DOHH2 (cell line): ENCODE measurements around the gene POLD4.

Source experiments
- H3F3A ChIP-seq: fragments of 200-600 bp; sonication (generic), shearing (Covaris generic); 2 replicates; pipeline ENCODE4 v1.6.0; 2016; ENCODE audit warnings: antibody characterized with exemption, mild to moderate bottlenecking; ENCODE audit not compliant: control insufficient read depth, insufficient read depth
- H3K27ac ChIP-seq: fragments of 200-600 bp; sonication (generic); 2 replicates; pipeline ENCODE4 v1.5.1; 2014; ENCODE audit warnings: low read depth, mild to moderate bottlenecking, low read length, moderate library complexity
- H3K27me3 ChIP-seq: fragments of 200-600 bp; sonication (generic); 2 replicates; pipeline ENCODE4 v1.6.1; 2014; ENCODE audit warnings: mild to moderate bottlenecking, low read length, mixed read lengths; ENCODE audit not compliant: control insufficient read depth
- H3K36me3 ChIP-seq: fragments of 200-600 bp; sonication (generic); 2 replicates; pipeline ENCODE4 v1.6.1; 2014; ENCODE audit warnings: mild to moderate bottlenecking, low read length, moderate library complexity, mixed read lengths; ENCODE audit not compliant: control insufficient read depth
- H3K4me1 ChIP-seq: fragments of 200-600 bp; sonication (generic); 2 replicates; pipeline ENCODE4 v1.6.1; 2014; ENCODE audit warnings: mild to moderate bottlenecking, low read length, mixed read lengths; ENCODE audit not compliant: control insufficient read depth
- H3K4me2 ChIP-seq: fragments of 200-600 bp; sonication (generic); 2 replicates; pipeline ENCODE4 v1.6.0; 2014; ENCODE audit warnings: mild to moderate bottlenecking, low read length, moderate library complexity
- H3K4me3 ChIP-seq: fragments of 200-600 bp; sonication (generic); 2 replicates; pipeline ENCODE4 v1.5.1; 2014; ENCODE audit warnings: mild to moderate bottlenecking, low read length, mixed read lengths
- H3K79me2 ChIP-seq: fragments of 200-600 bp; sonication (generic); 2 replicates; pipeline ENCODE4 v1.6.1; 2014; ENCODE audit warnings: mild to moderate bottlenecking, low read length, mixed read lengths; ENCODE audit not compliant: control insufficient read depth
- H3K9me2 ChIP-seq: fragments of 200-600 bp; sonication (generic); replicated peaks from 2 replicates; pipeline ENCODE4 v1.6.1; 2014; ENCODE audit warnings: mild to moderate bottlenecking, low read length, mixed read lengths; ENCODE audit not compliant: control insufficient read depth
- H3K9me3 ChIP-seq: fragments of 200-600 bp; sonication (generic); 2 replicates; pipeline ENCODE4 v1.6.1; 2014; ENCODE audit warnings: antibody characterized with exemption, low read length, mixed read lengths; ENCODE audit not compliant: control insufficient read depth, insufficient read depth
- H4K20me1 ChIP-seq: fragments of 200-600 bp; sonication (generic); 2 replicates; pipeline ENCODE4 v1.6.0; 2014; ENCODE audit warnings: low read depth, mild to moderate bottlenecking, antibody characterized with exemption, low read length, moderate library complexity; ENCODE audit not compliant: control insufficient read depth, insufficient read depth
- EZH2phosphoT487 ChIP-seq: fragments of 200-600 bp; sonication (generic); IDR thresholded peaks from 2 replicates; pipeline ENCODE4 v1.6.1; 2017; ENCODE audit warnings: borderline replicate concordance, mild to moderate bottlenecking, antibody characterized with exemption, low read length, moderate library complexity, mixed read lengths
- TF ChIP-seq, protein P1 (sequence below): fragments of 200-600 bp; sonication (generic); IDR thresholded peaks from one replicate; pipeline ENCODE4 v1.5.1; 2014; ENCODE audit warnings: antibody characterized with exemption, mild to moderate bottlenecking, low read depth, low read length; ENCODE audit not compliant: poor library complexity, severe bottlenecking

POLD4 gene

DNA sequence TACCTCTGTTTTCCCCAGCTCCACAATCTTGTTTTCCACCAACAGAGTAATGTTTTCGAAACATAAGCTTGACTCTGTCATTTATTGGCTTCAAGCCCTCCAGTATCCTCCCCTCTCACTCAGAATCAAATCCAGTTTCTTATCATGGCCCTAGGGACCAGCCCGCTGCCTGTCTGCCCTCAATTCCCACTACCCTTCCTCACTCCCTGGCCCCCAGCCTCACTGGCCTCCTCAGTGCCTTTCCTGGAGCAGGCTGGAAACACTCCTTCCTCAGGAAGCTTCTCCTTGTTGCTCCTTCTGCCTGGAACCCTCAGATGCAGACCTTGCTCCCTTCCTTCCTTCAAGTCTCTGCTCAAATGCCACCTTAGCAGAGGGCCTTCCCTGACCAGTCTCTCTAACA, 3.9 kb downstream of the POLD4 start:
- no peaks in the 10 kb centered on the region for H3K9me2 ChIP-seq
- H4K20me1 ChIP-seq: no peaks in the 10 kb centered on the region
- H3K79me2 ChIP-seq: peaks cover 24% of the 10 kb centered on the region
- H3K4me2 ChIP-seq: peak overlapping the region; percentile 31
- H3K27me3 ChIP-seq: no peaks in the 10 kb centered on the region
- H3K4me3 ChIP-seq: no peak overlapping the region
- no peak overlapping the region for H3K27ac ChIP-seq
- H3F3A ChIP-seq: peaks cover 32% of the 10 kb centered on the region
- peaks cover 70% of the 10 kb centered on the region for H3K4me1 ChIP-seq
- no peaks in the 10 kb centered on the region for H3K9me3 ChIP-seq
- H3K36me3 ChIP-seq: peaks cover 28% of the 10 kb centered on the region
- TF ChIP-seq, protein P1, sequence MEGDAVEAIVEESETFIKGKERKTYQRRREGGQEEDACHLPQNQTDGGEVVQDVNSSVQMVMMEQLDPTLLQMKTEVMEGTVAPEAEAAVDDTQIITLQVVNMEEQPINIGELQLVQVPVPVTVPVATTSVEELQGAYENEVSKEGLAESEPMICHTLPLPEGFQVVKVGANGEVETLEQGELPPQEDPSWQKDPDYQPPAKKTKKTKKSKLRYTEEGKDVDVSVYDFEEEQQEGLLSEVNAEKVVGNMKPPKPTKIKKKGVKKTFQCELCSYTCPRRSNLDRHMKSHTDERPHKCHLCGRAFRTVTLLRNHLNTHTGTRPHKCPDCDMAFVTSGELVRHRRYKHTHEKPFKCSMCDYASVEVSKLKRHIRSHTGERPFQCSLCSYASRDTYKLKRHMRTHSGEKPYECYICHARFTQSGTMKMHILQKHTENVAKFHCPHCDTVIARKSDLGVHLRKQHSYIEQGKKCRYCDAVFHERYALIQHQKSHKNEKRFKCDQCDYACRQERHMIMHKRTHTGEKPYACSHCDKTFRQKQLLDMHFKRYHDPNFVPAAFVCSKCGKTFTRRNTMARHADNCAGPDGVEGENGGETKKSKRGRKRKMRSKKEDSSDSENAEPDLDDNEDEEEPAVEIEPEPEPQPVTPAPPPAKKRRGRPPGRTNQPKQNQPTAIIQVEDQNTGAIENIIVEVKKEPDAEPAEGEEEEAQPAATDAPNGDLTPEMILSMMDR: no peak
- TF ChIP-seq EZH2phosphoT487: no peak

DNA sequence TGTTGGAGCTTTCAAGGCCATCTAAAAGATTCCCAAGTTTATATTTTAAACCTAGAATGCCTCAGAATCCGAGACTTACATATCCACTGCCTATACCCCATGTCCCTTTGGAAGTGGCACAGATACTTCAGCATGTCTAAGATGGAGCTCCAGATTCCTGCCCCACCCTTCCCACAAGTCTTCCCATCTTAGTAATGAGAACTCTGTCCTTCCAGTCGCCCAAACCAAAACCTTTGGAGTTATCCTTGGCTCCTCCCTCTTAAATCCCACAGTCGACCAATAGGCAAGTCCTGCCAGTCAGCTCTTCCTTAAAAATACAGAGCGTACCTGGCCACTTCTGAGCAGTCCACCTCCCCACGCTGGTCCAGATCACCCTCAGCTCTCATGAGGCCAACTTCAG, 4.3 kb downstream of the POLD4 start:
- peaks cover 28% of the 10 kb centered on the region for H3F3A ChIP-seq
- H3K4me3 ChIP-seq: no peak overlapping the region
- TF ChIP-seq, protein P1: no peak
- no peak for TF ChIP-seq EZH2phosphoT487
- H3K27ac ChIP-seq: no peak overlapping the region
- peaks cover 24% of the 10 kb centered on the region for H3K79me2 ChIP-seq
- no peaks in the 10 kb centered on the region for H4K20me1 ChIP-seq
- H3K4me1 ChIP-seq: peaks cover 70% of the 10 kb centered on the region
- no peaks in the 10 kb centered on the region for H3K27me3 ChIP-seq
- H3K36me3 ChIP-seq: peaks cover 24% of the 10 kb centered on the region
- no peaks in the 10 kb centered on the region for H3K9me3 ChIP-seq
- H3K4me2 ChIP-seq: no peak overlapping the region
- H3K9me2 ChIP-seq: no peaks in the 10 kb centered on the region

DNA sequence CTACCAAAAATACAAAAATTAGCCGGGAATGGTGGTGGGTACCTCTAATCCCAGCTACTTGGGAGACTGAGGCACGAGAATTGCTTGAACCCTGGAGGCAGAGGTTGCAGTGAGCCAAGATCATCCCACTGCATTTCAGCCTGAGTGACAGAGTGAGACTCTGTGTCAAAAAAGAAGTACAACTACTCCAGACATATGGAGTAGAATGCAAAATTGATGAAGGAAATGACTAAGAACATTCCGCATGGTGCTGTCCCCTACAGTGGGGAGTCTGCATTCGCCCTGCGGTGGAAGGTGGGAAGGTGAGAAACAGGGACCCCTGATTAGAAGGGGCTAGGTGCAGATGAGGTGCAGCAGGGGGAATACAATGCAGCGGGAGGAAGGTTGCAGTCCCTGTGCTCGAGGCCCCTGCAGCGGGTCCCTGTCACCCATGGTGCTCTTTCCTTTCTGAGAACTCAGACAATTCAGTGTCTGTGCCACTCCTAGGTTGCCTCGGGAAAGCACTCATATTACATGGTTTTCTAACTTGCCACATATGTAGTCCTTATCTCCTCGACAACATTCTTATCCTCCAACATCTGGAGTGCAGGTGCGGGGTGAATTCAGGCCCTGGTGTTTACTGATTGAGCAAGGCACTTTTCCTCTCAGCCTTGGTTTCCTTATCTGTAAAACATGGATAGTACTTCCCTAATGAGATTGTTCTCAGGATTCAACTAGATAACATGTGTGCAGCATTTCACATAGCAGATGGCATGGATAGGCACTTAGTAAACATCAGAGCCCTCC, 5.2 kb downstream of the POLD4 start:
- no peaks in the 10 kb centered on the region for H4K20me1 ChIP-seq
- no peaks in the 10 kb centered on the region for H3K9me2 ChIP-seq
- H3K36me3 ChIP-seq: peaks cover 20% of the 10 kb centered on the region
- 0 out of 2 replicates have a peak overlapping the region, but pooled peaks have one; percentile 7 for H3K4me2 ChIP-seq
- peaks cover 27% of the 10 kb centered on the region for H3F3A ChIP-seq
- H3K4me1 ChIP-seq: peaks cover 72% of the 10 kb centered on the region
- H3K4me3 ChIP-seq: no peak overlapping the region
- no peak overlapping the region for H3K27ac ChIP-seq
- TF ChIP-seq, protein P1: no peak
- TF ChIP-seq EZH2phosphoT487: no peak
- peaks cover 22% of the 10 kb centered on the region for H3K79me2 ChIP-seq
- H3K27me3 ChIP-seq: no peaks in the 10 kb centered on the region
- no peaks in the 10 kb centered on the region for H3K9me3 ChIP-seq
